Osteoblast (primary cell): ENCODE results near the gene ZBTB17. TPM values are rescaled to one million over a fixed set of nuclear protein-coding genes. Genes with fewer than 3 reads are reported as not detected.

Experiments used
- DNase-seq: peaks from one replicate; pipeline ENCODE4 v3.0.0; 2011; ENCODE audit warnings: low spot score, mixed read lengths; ENCODE audit not compliant: insufficient read length; ENCODE audit errors: missing footprints
- H2AFZ ChIP-seq: 2 replicates; pipeline ENCODE4 v1.6.0; 2011; ENCODE audit warnings: mild to moderate bottlenecking, low read length
- H3K27ac ChIP-seq: 2 replicates; pipeline ENCODE4 v1.5.1; 2011; ENCODE audit warnings: mild to moderate bottlenecking, low read depth, low read length, moderate library complexity
- H3K27me3 ChIP-seq: 2 replicates; pipeline ENCODE4 v1.6.0; 2012; ENCODE audit warnings: mild to moderate bottlenecking, control low read depth, inconsistent platforms, low read length, moderate library complexity; ENCODE audit not compliant: insufficient read depth
- H3K36me3 ChIP-seq: 2 replicates; pipeline ENCODE4 v1.5.1; 2011; ENCODE audit warnings: mild to moderate bottlenecking, low read length, control low read depth, moderate library complexity; ENCODE audit not compliant: insufficient read depth
- H3K4me1 ChIP-seq: 2 replicates; pipeline ENCODE4 v1.5.1; 2011; ENCODE audit warnings: mild to moderate bottlenecking, low read length, control low read depth, moderate library complexity; ENCODE audit not compliant: insufficient read depth
- H3K4me2 ChIP-seq: 2 replicates; pipeline ENCODE4 v1.6.0; 2011; ENCODE audit warnings: mild to moderate bottlenecking, low read length; ENCODE audit not compliant: insufficient read depth
- H3K4me3 ChIP-seq: fragments of 200-600 bp; sonication (generic); 3 replicates; pipeline ENCODE4 v1.5.1; 2012; ENCODE audit warnings: mild to moderate bottlenecking, low read length, inconsistent platforms; ENCODE audit not compliant: insufficient read depth
- H3K79me2 ChIP-seq: 2 replicates; pipeline ENCODE4 v1.6.0; 2012; ENCODE audit warnings: mild to moderate bottlenecking, low read length, control low read depth, inconsistent platforms; ENCODE audit not compliant: insufficient read depth
- H3K9me3 ChIP-seq: 2 replicates; pipeline ENCODE4 v1.5.1; 2011; ENCODE audit warnings: low read depth, low read length, control low read depth
- H4K20me1 ChIP-seq: 2 replicates; pipeline ENCODE4 v1.6.0; 2012; ENCODE audit warnings: mild to moderate bottlenecking, low read length, control low read depth; ENCODE audit not compliant: insufficient read depth
- CTCF ChIP-seq: IDR thresholded peaks from 2 replicates; pipeline ENCODE4 v1.5.1; 2011; ENCODE audit warnings: mild to moderate bottlenecking, low read depth, low read length, moderate library complexity; ENCODE audit errors: extremely low read depth
- total RNA-seq: library from RNA; depleted of rRNA; stranded (reverse); fragments of >200 nt; gene quantifications from 2 replicates; pipeline ENCODE4 v1.2.3, GENCODE V29; 2012

Gene ZBTB17
- total RNA-seq, 1 donor, result 29.7 TPM

GRCh38 chr1:15955552-15955951 is 20.3 kb downstream of the ZBTB17 start:
- Histone ChIP-seq H3K4me2 (peak overlapping the region; percentile 56), H3K4me3 (no peak overlapping the region), H3K79me2 (peaks cover 83% of the 10 kb centered on the region), H3K27me3 (no peaks in the 10 kb centered on the region), H3K9me3 (no peaks in the 10 kb centered on the region), H3K36me3 (no peaks in the 10 kb centered on the region), H2AFZ (no peak overlapping the region), H3K4me1 (peaks cover 64% of the 10 kb centered on the region), H4K20me1 (peaks cover 19% of the 10 kb centered on the region), H3K27ac (peak overlapping the region; percentile 58)
- TF ChIP-seq CTCF, result no peak
- DNase-seq, result no peak

DNA sequence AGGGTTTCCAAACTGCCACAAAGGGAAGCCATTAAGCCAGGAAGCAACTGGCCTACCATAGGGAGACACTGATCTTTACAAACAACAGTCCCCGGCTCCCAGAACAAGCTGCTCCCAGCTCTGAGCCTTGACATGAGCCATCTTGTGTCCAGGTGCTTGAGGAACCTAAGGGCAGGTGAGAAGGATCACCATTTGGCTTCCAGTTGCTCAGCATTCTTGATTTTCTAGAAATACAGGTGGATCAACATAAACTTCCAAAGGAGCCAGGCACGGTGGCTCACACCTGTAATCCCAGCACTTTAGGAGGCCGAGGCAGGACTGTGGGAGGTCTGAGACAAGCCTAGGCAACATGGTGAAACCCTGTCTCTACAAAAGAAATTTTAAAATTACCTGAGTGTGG is 21.6 kb downstream of the ZBTB17 start:
- H3K36me3 ChIP-seq, result no peaks in the 10 kb centered on the region
- H4K20me1 ChIP-seq, result peaks cover 16% of the 10 kb centered on the region
- no peak for TF ChIP-seq CTCF
- peaks cover 80% of the 10 kb centered on the region for H3K79me2 ChIP-seq
- peaks cover 76% of the 10 kb centered on the region for H3K4me1 ChIP-seq
- no peak overlapping the region for H2AFZ ChIP-seq
- H3K9me3 ChIP-seq, result no peaks in the 10 kb centered on the region
- H3K27me3 ChIP-seq, result no peaks in the 10 kb centered on the region
- no peak overlapping the region for H3K4me3 ChIP-seq
- no peak overlapping the region for H3K4me2 ChIP-seq
- DNase-seq, result peak; percentile 52
- H3K27ac ChIP-seq, result no peak overlapping the region

GRCh38 chr1:15953791-15954241 is 22.1 kb downstream of the ZBTB17 start:
- Histone ChIP-seq H3K4me1 (peaks cover 77% of the 10 kb centered on the region), H2AFZ (no peak overlapping the region), H3K36me3 (no peaks in the 10 kb centered on the region), H3K4me2 (peak overlapping the region; percentile 8), H3K79me2 (peaks cover 76% of the 10 kb centered on the region), H3K9me3 (no peaks in the 10 kb centered on the region), H4K20me1 (peaks cover 16% of the 10 kb centered on the region), H3K27ac (peak overlapping the region; percentile 93), H3K4me3 (no peak overlapping the region), H3K27me3 (no peaks in the 10 kb centered on the region)
- no peak for TF ChIP-seq CTCF
- DNase-seq, result no peak

- Histone ChIP-seq H3K4me3 (no peak overlapping the region), H4K20me1 (peaks cover 16% of the 10 kb centered on the region), H3K4me1 (peaks cover 77% of the 10 kb centered on the region), H3K9me3 (no peaks in the 10 kb centered on the region), H2AFZ (no peak overlapping the region), H3K27ac (peak overlapping the region; percentile 93), H3K27me3 (no peaks in the 10 kb centered on the region), H3K4me2 (peak overlapping the region; percentile 3), H3K36me3 (no peaks in the 10 kb centered on the region), H3K79me2 (peaks cover 71% of the 10 kb centered on the region)
- TF ChIP-seq CTCF, result no peak
- DNase-seq, result peak; percentile 78
These were observed 22.6 kb downstream of the ZBTB17 start for GRCh38 chr1:15953294-15953771.
